GM19099 (cell line): ENCODE data around the gene TMPRSS12.

ENCODE experiments used
- POLR2A ChIP-seq: IDR thresholded peaks from 3 replicates; pipeline ENCODE4 v1.6.1; 2011; ENCODE audit warnings: low read depth; ENCODE audit not compliant: insufficient read length; ENCODE audit errors: extremely low read depth

The TMPRSS12 gene

DNA sequence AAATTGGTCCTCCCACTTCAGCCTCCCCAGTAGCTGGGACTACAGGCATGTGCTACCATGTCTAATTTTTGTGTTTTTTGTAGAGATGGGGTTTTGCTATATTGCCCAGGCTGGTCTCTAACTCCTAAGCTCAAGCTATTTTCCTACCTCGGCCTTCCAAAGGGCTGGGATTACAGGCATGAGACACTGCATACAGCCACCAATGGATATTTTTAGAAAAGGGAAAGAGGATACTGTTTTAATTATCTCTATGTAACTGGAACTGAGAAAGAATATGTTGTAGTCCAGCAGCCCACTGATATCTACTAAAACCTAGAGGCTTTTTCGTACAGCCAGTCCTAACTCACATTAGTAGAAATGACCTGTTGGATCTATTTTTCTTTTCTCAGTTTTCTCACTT is 6.2 kb downstream of the TMPRSS12 start:
- no peak for TF ChIP-seq POLR2A

DNA sequence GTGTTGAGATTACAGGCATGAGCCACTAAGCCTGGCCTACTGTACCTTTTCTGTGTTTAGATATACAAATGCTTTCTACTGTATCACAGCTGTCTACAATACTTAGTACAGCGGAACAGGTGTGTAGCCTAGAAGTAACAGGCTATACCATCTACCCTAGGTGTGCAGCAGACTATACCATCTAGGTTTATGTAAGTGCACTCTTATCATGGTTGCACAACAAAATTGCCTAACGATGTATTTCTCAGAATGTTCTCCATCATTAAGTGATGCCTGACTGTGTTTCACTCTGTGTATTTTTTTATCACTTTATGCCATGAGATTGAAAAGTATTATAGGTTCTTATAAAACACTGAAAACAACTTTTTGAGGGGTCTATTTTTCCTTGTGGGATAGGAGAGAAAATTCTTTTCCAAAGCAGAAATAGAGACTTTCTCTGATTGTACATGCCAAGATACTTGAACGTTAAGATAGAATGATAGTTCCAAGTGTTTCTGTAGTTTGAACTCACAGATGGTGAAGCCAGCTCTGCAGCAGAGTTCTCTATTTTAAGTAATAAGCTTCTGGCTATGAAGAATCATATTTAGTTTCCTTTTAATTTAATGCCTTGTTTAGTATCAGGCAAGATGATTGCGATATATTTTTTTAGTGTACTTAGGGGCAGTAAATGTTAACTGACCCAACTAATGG is 17.0 kb downstream of the TMPRSS12 start:
- TF ChIP-seq POLR2A = no peak

- no peak for TF ChIP-seq POLR2A
These were observed 19.6 kb downstream of the TMPRSS12 start for GRCh38 chr12:50862316-50862715.

DNA sequence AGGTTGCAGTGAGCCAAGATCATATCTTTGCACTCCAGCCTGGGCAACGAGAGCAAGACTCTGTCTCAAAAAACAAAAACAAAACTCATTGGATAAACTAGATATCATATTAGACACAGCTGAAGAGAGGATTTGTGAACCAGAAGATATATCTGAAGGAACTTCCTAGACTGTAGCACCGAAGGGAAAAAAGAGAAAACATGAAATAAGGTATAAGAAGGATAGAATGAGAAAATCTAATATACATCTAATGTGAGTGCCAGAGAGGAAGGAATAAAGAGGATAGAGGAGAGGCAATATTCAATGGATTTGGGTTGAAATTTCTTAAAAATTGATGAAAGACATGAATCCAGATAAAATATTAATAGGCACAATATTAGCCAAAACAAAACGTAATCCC is 22.5 kb downstream of the TMPRSS12 start:
- TF ChIP-seq POLR2A = no peak

- no peak for TF ChIP-seq POLR2A
These were observed 39.8 kb downstream of the TMPRSS12 start for GRCh38 chr12:50882563-50882962.

GRCh38 chr12:50887191-50887590 is 44.5 kb downstream of the TMPRSS12 start:
- no peak for TF ChIP-seq POLR2A

GRCh38 chr12:50888666-50889065 is 45.9 kb downstream of the TMPRSS12 start:
- TF ChIP-seq POLR2A = no peak

DNA sequence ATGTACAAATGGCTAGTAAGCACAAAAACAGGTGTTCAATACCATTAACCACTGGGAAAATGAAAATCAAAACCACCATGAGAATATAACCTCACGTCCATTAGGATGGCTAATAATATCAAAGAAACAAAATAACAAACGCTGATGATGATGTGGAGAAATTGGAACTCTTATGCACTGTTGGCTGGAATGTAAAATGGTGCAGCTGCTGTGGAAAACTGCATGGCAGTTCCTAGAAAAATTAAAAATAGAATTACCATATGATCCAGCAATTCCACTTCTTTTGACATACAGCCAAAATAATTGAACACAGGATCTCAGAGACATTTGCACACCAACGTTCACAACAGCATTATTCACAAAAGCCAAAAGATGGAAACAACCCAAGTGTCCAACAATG is 51.5 kb downstream of the TMPRSS12 start:
- no peak for TF ChIP-seq POLR2A

DNA sequence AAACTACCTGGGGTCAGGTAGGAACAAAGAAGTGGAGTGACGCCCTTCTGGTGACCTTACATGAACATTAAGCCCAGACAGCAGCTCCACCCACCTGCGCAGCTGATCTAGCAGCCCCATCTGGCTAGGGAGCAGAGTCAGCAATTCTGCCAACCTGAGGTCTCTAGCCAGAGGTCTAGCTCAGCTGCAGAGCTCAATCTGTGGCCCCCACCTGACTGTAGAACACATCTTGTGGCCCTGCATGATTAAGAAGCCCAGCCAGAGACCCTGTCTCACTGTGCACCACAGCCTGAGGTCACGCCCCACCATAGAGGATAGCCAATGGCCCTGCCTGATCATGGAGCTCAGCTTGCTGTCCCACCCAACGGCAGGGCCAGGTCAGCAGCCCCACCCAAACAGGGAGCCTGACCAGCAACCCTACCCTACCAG is 59.0 kb downstream of the TMPRSS12 start:
- no peak for TF ChIP-seq POLR2A

DNA sequence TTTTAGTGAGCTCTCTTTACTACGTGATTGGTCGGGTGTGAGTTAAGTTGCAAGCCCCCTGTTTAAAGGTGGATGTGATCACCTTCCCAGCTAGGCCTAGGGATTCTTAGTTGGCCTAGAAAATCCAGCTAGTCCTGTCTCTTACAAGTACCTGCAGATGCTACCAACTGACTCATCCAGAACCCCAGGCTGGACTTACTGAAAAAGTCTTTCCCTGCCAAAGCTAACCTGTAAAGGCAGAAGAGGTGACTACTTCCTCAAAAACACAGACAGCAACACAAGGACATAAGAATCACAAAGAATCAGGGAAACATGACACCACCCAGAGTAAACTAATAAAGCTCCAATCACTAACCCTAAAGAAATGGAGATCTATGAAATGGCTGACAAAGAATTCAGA is 70.5 kb downstream of the TMPRSS12 start:
- no peak for TF ChIP-seq POLR2A

- no peak for TF ChIP-seq POLR2A
These were observed 72.3 kb downstream of the TMPRSS12 start for GRCh38 chr12:50914872-50915484.

DNA sequence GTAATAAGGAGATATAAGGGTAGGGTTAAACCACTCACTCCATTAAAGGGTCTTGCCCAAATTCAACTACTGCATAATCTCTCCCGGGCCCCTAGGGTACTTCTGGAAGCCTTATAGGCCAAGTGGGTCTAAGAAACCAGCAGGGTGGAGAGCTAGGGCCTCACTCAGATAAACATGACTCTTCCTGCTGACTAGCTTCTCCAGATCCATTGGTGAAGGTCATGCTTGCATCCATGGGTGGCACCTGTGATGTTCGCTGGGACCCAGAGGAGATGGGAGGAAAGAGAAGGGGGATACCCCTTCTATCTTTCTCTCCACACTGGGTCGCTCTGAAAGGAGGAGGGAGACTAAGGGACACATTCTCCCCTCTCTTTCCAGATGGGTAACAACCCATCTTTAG is 73.6 kb downstream of the TMPRSS12 start:
- no peak for TF ChIP-seq POLR2A

DNA sequence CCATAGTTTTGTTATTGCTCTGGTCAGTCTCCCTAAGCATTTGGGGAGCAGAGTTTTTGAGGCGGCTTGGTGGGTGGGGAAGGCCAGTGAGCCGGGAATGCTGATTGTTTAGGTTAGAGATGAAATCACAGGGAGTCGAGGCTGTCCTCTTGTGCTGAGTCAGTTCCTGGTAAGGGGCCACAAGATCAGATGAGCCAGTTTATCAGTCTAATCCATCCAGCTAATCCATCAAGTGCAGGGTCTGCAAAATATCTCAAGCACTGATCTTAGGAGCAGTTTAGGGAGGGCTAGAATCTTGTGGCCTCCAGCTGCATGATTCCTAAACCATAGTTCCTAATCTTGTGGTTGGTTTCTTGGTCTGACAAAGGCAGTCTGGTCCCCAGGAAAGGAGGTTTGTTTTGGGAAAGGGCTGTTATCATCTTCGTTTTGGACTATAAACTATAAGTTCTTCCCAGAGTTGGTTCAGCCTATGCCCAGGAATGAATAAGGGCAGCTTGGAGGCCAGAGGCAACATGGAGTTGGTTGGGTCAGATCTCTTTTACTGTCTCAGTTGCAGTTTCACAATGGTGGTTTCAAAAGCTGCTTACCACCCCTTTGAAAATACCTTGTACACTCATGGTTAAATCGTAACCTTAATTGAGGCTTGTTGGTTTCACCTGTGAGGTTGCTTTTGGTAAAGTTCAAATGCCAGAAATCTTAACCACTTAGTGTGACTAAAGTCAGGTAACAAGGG is 76.0 kb downstream of the TMPRSS12 start:
- no peak for TF ChIP-seq POLR2A

DNA sequence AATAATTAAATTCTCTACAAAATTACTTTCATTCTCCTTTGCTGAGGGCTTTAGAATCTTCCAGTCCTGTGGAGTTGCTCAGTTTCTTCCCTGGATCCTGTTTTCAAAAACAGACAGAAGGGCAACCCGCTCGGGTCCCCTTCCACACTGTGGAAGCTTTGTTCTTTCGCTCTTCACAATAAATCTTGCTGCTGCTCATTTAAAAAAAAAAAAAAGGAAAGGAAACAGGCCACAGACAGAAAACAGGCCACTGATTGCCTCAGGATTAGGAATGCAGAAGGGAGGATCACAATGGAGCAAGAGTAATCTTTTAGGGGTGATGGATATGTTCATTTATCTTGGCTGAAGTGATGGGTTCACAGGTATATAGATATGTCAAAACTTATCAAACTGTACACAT is 80.1 kb downstream of the TMPRSS12 start:
- TF ChIP-seq POLR2A = no peak

- no peak for TF ChIP-seq POLR2A
These were observed 80.8 kb downstream of the TMPRSS12 start for GRCh38 chr12:50923361-50924130.
